ENCODE results near the gene CFD.

- no peak for TF ChIP-seq YY1 (IDR thresholded peaks at IDR 0.05; ENCODE audit: low read depth, low read length)
- TF ChIP-seq RCOR1 (conservative IDR thresholded peaks at IDR 0.05; ENCODE audit: low read depth, low read length): no peak
- no peak for TF ChIP-seq ZZZ3 (IDR thresholded peaks at IDR 0.05; ENCODE audit: control insufficient read depth, insufficient read length, low read depth)
- no peak for TF ChIP-seq CEBPB (IDR thresholded peaks at IDR 0.05; ENCODE audit: borderline replicate concordance in 1 of 2, low read depth in 2 of 2, low read length in 2 of 2)
- no peak for TF ChIP-seq POLR2A (IDR thresholded peaks at IDR 0.05; ENCODE audit: low read depth, low read length)
- TF ChIP-seq TAF1 (IDR thresholded peaks at IDR 0.05; ENCODE audit: borderline replicate concordance, low read depth, low read length): no peak
- no peak for TF ChIP-seq FOXK2 (IDR thresholded peaks at IDR 0.05)
- TF ChIP-seq, protein P1, sequence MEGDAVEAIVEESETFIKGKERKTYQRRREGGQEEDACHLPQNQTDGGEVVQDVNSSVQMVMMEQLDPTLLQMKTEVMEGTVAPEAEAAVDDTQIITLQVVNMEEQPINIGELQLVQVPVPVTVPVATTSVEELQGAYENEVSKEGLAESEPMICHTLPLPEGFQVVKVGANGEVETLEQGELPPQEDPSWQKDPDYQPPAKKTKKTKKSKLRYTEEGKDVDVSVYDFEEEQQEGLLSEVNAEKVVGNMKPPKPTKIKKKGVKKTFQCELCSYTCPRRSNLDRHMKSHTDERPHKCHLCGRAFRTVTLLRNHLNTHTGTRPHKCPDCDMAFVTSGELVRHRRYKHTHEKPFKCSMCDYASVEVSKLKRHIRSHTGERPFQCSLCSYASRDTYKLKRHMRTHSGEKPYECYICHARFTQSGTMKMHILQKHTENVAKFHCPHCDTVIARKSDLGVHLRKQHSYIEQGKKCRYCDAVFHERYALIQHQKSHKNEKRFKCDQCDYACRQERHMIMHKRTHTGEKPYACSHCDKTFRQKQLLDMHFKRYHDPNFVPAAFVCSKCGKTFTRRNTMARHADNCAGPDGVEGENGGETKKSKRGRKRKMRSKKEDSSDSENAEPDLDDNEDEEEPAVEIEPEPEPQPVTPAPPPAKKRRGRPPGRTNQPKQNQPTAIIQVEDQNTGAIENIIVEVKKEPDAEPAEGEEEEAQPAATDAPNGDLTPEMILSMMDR (IDR thresholded peaks at IDR 0.05 in 2 of 3, conservative IDR thresholded peaks at IDR 0.05 in 1 of 3; ENCODE audit: control insufficient read depth in 2 of 3, extremely low read depth in 1 of 3, insufficient read depth in 1 of 3, low read depth in 3 of 3, low read length in 3 of 3): no peak
- TF ChIP-seq ESRRA (IDR thresholded peaks at IDR 0.05; ENCODE audit: low read length): no peak
- TF ChIP-seq JUNB (IDR thresholded peaks at IDR 0.05): no peak
- TF ChIP-seq EED (IDR thresholded peaks at IDR 0.05; ENCODE audit: low read depth): no peak
- TF ChIP-seq ZNF274 (IDR thresholded peaks at IDR 0.05; ENCODE audit: insufficient read depth, insufficient read length): no peak
- no peak for TF ChIP-seq USF2 (IDR thresholded peaks at IDR 0.05; ENCODE audit: borderline replicate concordance, low read depth, low read length)
- no peak for TF ChIP-seq NFIC (IDR thresholded peaks at IDR 0.05; ENCODE audit: low read depth, low read length)
These were observed 38.1 kb upstream of the CFD start for GRCh38 chr19:821231-821824.
